Progenitor cell of endocrine pancreas (in vitro differentiated cells): ENCODE data around the gene SLC39A8. TPM values are rescaled to one million over a fixed set of nuclear protein-coding genes. Genes with fewer than 3 reads are reported as not detected.

Experiments
- DNase-seq: peaks from one replicate; pipeline ENCODE4 v3.0.0; 2021; ENCODE audit warnings: low spot score; ENCODE audit not compliant: unreplicated experiment
- H3K27ac Mint-ChIP-seq: 2 replicates; pipeline ENCODE4 v1.8.0; 2021; ENCODE audit warnings: mild to moderate bottlenecking, moderate library complexity, mixed read lengths
- H3K27me3 Mint-ChIP-seq: 2 replicates; pipeline ENCODE4 v1.8.0; 2021; ENCODE audit warnings: mixed read lengths
- H3K36me3 Mint-ChIP-seq: 2 replicates; pipeline ENCODE4 v1.8.0; 2022; ENCODE audit warnings: mixed read lengths; ENCODE audit not compliant: insufficient read depth
- H3K4me1 Mint-ChIP-seq: 2 replicates; pipeline ENCODE4 v1.8.0; 2021; ENCODE audit warnings: low read depth, mixed read lengths
- H3K4me3 Mint-ChIP-seq: 2 replicates; pipeline ENCODE4 v1.8.0; 2021; ENCODE audit warnings: low read depth, mild to moderate bottlenecking, moderate library complexity, mixed read lengths
- H3K9me3 Mint-ChIP-seq: 2 replicates; pipeline ENCODE4 v1.8.0; 2021; ENCODE audit warnings: low read depth, mixed read lengths
- total RNA-seq: library from RNA; stranded (reverse); gene quantifications from 2 replicates; pipeline ENCODE4 v1.2.1, GENCODE V29; 2021
- TF ChIP-seq, protein P1 (sequence below): fragments of 200-600 bp; sonication (generic); IDR thresholded peaks from one replicate; pipeline ENCODE4 v1.5.0; 2021; ENCODE audit warnings: antibody characterized with exemption, mild to moderate bottlenecking; ENCODE audit not compliant: unreplicated experiment

SLC39A8 gene
- total RNA-seq, 1 donor from 2014 or later = 1.6 TPM

DNA sequence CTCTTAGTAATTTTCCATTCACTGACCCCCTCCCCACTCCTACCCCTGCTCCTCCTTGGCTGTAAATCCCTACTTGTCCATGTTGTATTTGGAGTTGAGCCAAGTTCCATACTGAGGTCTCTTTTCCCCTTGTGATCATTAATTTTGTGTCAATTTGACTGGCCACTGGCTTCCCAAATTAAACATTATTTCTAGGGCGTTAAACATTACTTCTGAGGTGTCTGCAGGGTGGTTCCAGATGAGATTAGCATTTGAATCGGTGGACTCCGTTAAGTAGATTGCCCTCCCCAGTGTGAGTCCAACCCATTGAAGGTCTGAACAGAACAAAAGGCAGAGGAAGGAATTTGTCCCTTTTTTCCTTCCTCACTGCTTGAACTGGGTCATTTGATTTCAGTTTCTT, 25.7 kb downstream of the SLC39A8 start:
- Mint-ChIP-seq H3K4me3 (no peak overlapping the region), H3K9me3 (peaks cover 4% of the 10 kb centered on the region), H3K27me3 (no peaks in the 10 kb centered on the region), H3K36me3 (no peaks in the 10 kb centered on the region), H3K27ac (no peak overlapping the region), H3K4me1 (peaks cover 1% of the 10 kb centered on the region)
- TF ChIP-seq, protein P1, sequence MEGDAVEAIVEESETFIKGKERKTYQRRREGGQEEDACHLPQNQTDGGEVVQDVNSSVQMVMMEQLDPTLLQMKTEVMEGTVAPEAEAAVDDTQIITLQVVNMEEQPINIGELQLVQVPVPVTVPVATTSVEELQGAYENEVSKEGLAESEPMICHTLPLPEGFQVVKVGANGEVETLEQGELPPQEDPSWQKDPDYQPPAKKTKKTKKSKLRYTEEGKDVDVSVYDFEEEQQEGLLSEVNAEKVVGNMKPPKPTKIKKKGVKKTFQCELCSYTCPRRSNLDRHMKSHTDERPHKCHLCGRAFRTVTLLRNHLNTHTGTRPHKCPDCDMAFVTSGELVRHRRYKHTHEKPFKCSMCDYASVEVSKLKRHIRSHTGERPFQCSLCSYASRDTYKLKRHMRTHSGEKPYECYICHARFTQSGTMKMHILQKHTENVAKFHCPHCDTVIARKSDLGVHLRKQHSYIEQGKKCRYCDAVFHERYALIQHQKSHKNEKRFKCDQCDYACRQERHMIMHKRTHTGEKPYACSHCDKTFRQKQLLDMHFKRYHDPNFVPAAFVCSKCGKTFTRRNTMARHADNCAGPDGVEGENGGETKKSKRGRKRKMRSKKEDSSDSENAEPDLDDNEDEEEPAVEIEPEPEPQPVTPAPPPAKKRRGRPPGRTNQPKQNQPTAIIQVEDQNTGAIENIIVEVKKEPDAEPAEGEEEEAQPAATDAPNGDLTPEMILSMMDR = no peak
- DNase-seq = no peak

DNA sequence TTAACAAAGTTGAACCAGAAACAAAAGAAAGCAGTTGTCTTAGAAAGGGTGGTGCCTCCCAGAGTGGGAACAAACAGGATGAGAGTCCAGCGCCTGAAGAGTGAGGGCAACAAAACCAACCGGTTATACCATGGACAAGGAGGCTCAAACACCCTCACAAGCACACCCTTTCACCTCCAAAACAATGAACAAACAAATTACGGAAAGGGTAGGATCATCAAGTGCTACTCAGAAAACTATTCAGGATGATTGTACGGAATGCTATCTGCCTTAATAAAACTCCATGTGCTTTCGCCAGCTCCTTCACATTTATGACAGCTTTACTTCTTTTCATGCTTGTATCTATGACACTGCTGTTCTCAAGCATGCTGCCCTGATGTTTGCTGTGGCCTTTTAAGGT, 26.8 kb downstream of the SLC39A8 start:
- no peak overlapping the region for H3K27ac Mint-ChIP-seq
- H3K4me1 Mint-ChIP-seq = peaks cover 1% of the 10 kb centered on the region
- TF ChIP-seq, protein P1 = no peak
- H3K9me3 Mint-ChIP-seq = peaks cover 4% of the 10 kb centered on the region
- H3K27me3 Mint-ChIP-seq = no peaks in the 10 kb centered on the region
- no peaks in the 10 kb centered on the region for H3K36me3 Mint-ChIP-seq
- no peak overlapping the region for H3K4me3 Mint-ChIP-seq
- no peak for DNase-seq

DNA sequence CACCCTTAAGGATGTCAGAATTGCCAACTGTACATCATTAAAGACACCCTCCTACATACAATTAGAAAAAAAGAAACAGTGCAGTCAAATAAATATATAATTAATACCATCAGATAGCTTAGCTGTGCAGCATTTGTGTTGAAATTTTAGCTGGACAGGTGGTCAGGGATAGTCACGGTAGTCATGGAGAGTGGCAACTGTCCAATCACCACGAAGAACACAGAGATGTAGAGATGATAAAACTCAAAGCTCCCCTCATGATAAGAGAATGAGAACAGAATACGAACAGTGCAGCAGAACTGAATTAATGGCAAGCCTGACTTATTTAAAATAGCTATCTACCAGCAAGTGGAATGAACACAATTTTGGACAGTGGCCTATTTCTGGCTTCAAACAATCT, 27.2 kb downstream of the SLC39A8 start:
- H3K9me3 Mint-ChIP-seq = peaks cover 4% of the 10 kb centered on the region
- no peak overlapping the region for H3K4me3 Mint-ChIP-seq
- no peak overlapping the region for H3K27ac Mint-ChIP-seq
- peaks cover 1% of the 10 kb centered on the region for H3K4me1 Mint-ChIP-seq
- H3K36me3 Mint-ChIP-seq = no peaks in the 10 kb centered on the region
- TF ChIP-seq, protein P1 = no peak
- no peak for DNase-seq
- no peaks in the 10 kb centered on the region for H3K27me3 Mint-ChIP-seq

DNA sequence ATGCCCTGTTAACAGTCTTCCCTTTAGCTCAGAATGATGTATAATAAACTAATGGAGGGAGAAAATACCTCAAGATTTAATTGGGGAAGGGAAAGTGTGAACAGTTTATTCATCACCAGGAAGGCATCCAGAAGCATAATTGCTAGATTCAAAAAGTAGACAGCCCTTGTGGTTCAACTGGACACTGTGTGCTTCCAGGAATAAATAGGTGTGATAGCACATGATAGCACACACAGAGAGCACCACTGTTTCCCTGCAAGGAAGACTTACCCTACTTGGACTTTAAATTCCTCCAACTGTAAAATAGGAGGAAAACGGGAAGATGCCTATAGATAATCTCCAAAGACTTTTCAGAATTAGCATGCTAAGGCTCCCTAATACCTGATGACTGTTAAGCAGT, 27.8 kb downstream of the SLC39A8 start:
- H3K27ac Mint-ChIP-seq = no peak overlapping the region

DNA sequence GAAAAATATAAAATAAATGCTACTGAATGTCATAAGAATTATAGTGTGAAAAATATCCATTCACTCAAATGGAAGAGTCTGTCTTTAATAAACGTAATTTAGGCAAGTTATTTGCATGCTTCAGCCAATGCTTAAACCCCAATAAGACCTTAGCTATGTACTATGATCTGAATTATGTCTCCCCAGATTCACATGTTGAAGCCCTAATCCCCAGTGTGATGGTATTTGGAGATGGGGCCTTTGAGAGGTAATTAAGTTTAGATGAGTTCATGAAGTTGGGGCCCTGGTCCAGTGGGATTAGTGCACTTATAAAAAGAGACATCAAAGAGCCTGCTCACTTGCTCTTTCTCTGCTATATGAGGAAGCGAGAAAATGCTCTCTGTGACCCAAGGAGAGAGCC, 28.7 kb downstream of the SLC39A8 start:
- TF ChIP-seq, protein P1 = no peak
- no peaks in the 10 kb centered on the region for H3K27me3 Mint-ChIP-seq
- peaks cover 4% of the 10 kb centered on the region for H3K9me3 Mint-ChIP-seq
- H3K36me3 Mint-ChIP-seq = no peaks in the 10 kb centered on the region
- no peak overlapping the region for H3K27ac Mint-ChIP-seq
- peaks cover 1% of the 10 kb centered on the region for H3K4me1 Mint-ChIP-seq
- H3K4me3 Mint-ChIP-seq = no peak overlapping the region
- no peak for DNase-seq

More for the DNA sequence above, 27.8 kb downstream of the SLC39A8 start:
- TF ChIP-seq, protein P1 = no peak
- Mint-ChIP-seq H3K27me3 (no peaks in the 10 kb centered on the region), H3K4me1 (peaks cover 1% of the 10 kb centered on the region), H3K9me3 (peaks cover 4% of the 10 kb centered on the region), H3K36me3 (no peaks in the 10 kb centered on the region), H3K4me3 (no peak overlapping the region)
- no peak for DNase-seq
